Upper lobe of left lung (tissue), 4 donors: ENCODE results near the gene FBXW7.

Experiments
- CTCF ChIP-seq, 6 experiments: fragments of 450-650 bp in 4 of 6; fragments of 200-600 bp in 2 of 6; sonication (generic) in 2 of 6; IDR thresholded peaks; one replicate each; pipeline ENCODE4 v1.5.1; 2016 to 2019; ENCODE audit warnings: antibody characterized with exemption in 6 of 6
- POLR2A ChIP-seq, 4 donors: fragments of 450-650 bp; IDR thresholded peaks; one replicate each; pipeline ENCODE4 v1.5.1; 2016 to 2017; ENCODE audit warnings: antibody characterized with exemption in 4 of 4, mild to moderate bottlenecking in 2 of 4

- TF ChIP-seq CTCF (IDR thresholded peaks at IDR 0.05) (no peak), POLR2A (IDR thresholded peaks at IDR 0.05) (no peak)
Observed at GRCh38 chr4:152513078-152513477, 22.8 kb downstream of the FBXW7 start.
